A549 (cell line): ENCODE data around the gene EPC2. TPM values are rescaled to one million over a fixed set of nuclear protein-coding genes. Genes with fewer than 3 reads are reported as not detected.
A peak's percentile ranks its signal among the peaks of the same experiment; 100 is the strongest.

ENCODE experiments used
- ATAC-seq, 2 experiments: fragments of 200-7000 bp in 1 of 2; fragments of >200 bp in 1 of 2; cut with Nextera tagmentation in 1 of 2; cut with Tn5 transposase in 1 of 2; 3 replicates each; pipeline versions ENCODE4 v1.8.0 to v1.9.1; 2018 to 2020; ENCODE audit warnings: mild to moderate bottlenecking in 1 of 2, moderate library complexity in 1 of 2
- CTCF ChIA-PET: fragments of 300-600 bp; sonication (Branson Sonifier 250); formaldehyde crosslinking; extraction: SDS; loops from one replicate; lab custom pipeline; 2021; ENCODE audit warnings: antibody characterized with exemption, inconsistent platforms; lab: Yijun Ruan, JAX
- POLR2A ChIA-PET: fragments of 350-600 bp; formaldehyde crosslinking; extraction: SDS; loops from one replicate; lab custom pipeline; 2021; ENCODE audit warnings: antibody characterized with exemption, inconsistent platforms; lab: Yijun Ruan, JAX
- DNase-seq, 2 experiments: peaks; one replicate each; pipeline versions ENCODE4 v3.0.0 to v3.0.0-alpha.2; 2011 to 2016; ENCODE audit warnings: low read depth in 1 of 2, low spot score in 1 of 2
- FAIRE-seq: peaks from 2 replicates; lab custom pipeline; 2011; peaks lifted over from hg19 to GRCh38; lab: Jason Lieb, UNC
- H3K27ac ChIP-seq, 2 experiments: fragments of >200 bp; sonication (Bioruptor Twin); formaldehyde crosslinking; 3 replicates each; pipeline ENCODE4 v1.5.1; 2016 to 2017
- H3K4me1 ChIP-seq: fragments of >200 bp; sonication (Bioruptor Twin); formaldehyde crosslinking; 3 replicates; pipeline ENCODE4 v1.6.1; 2016
- H3K4me2 ChIP-seq: fragments of >200 bp; sonication (Bioruptor Twin); formaldehyde crosslinking; 3 replicates; pipeline ENCODE4 v1.6.1; 2016
- H3K4me3 ChIP-seq: fragments of >200 bp; sonication (Bioruptor Twin); formaldehyde crosslinking; 3 replicates; pipeline ENCODE4 v1.5.1; 2016
- H3K9me3 ChIP-seq: fragments of >200 bp; sonication (Bioruptor Twin); formaldehyde crosslinking; 3 replicates; pipeline ENCODE4 v1.6.1; 2016
- CEBPB ChIP-seq, 2 experiments: fragments of >200 bp in 1 of 2; sonication (Bioruptor Twin) in 1 of 2; formaldehyde crosslinking in 1 of 2; IDR thresholded peaks; 2 replicates each; pipeline ENCODE4 v1.6.1; 2012 to 2016
- EHMT2 ChIP-seq: fragments of 200-600 bp; sonication (generic); IDR thresholded peaks from 2 replicates; pipeline ENCODE4 v1.6.1; 2016; ENCODE audit warnings: antibody characterized with exemption, low read depth, mild to moderate bottlenecking, moderate library complexity
- ELK1 ChIP-seq: fragments of 150-350 bp; IDR thresholded peaks from 2 replicates; pipeline ENCODE4 v1.6.1; 2014; ENCODE audit warnings: low read depth, mild to moderate bottlenecking, low read length
- ESRRA ChIP-seq: fragments of 150-350 bp; IDR thresholded peaks from 2 replicates; pipeline ENCODE4 v1.6.1; 2014; ENCODE audit warnings: mild to moderate bottlenecking, low read length, borderline replicate concordance
- HDAC2 ChIP-seq: fragments of 200-600 bp; sonication (generic); IDR thresholded peaks from 2 replicates; pipeline ENCODE4 v1.6.1; 2016
- HMGXB4 ChIP-seq: fragments of 250-450 bp; sonication (Bioruptor Pico); IDR thresholded peaks from 2 replicates; pipeline ENCODE4 v1.5.0; 2021; ENCODE audit warnings: mild to moderate bottlenecking, moderate library complexity, borderline replicate concordance
- HOXA7 ChIP-seq: fragments of 250-450 bp; sonication (Bioruptor Pico); IDR thresholded peaks from 2 replicates; pipeline ENCODE4 v1.5.0; 2020; ENCODE audit warnings: mild to moderate bottlenecking, moderate library complexity
- JUNB ChIP-seq: fragments of >200 bp; sonication (Bioruptor Twin); formaldehyde crosslinking; IDR thresholded peaks from 2 replicates; pipeline ENCODE4 v1.6.1; 2016
- MAFK ChIP-seq: fragments of 450-650 bp; IDR thresholded peaks from 2 replicates; pipeline ENCODE4 v1.6.1; 2014; ENCODE audit not compliant: partially characterized antibody
- MAX ChIP-seq: IDR thresholded peaks from 2 replicates; pipeline ENCODE4 v1.6.1; 2012
- NR3C1 ChIP-seq: fragments of >200 bp; sonication (Bioruptor Twin); formaldehyde crosslinking; IDR thresholded peaks from 3 replicates; pipeline ENCODE4 v1.6.1; 2017
- RAD21 ChIP-seq, 2 experiments: fragments of >200 bp in 1 of 2; sonication (Bioruptor Twin) in 1 of 2; formaldehyde crosslinking in 1 of 2; IDR thresholded peaks in 1 of 2; conservative IDR thresholded peaks in 1 of 2; 2 replicates in 1 of 2; 3 replicates in 1 of 2; pipeline ENCODE4 v1.6.1; 2012 to 2018; ENCODE audit warnings: inconsistent platforms in 1 of 2
- REST ChIP-seq: fragments of 200-600 bp; sonication (generic); IDR thresholded peaks from 2 replicates; pipeline ENCODE4 v1.6.1; 2016; ENCODE audit warnings: antibody characterized with exemption, mild to moderate bottlenecking, moderate library complexity
- RNF2 ChIP-seq: fragments of 200-600 bp; sonication (generic); IDR thresholded peaks from 2 replicates; pipeline ENCODE4 v1.6.1; 2016; ENCODE audit warnings: low read depth, mild to moderate bottlenecking, antibody characterized with exemption, moderate library complexity, borderline replicate concordance
- ZSCAN20 ChIP-seq: fragments of 250-450 bp; sonication (Bioruptor Pico); IDR thresholded peaks from 2 replicates; pipeline ENCODE4 v1.8.0; 2022; ENCODE audit warnings: mild to moderate bottlenecking, moderate library complexity
- WGBS: methylation state at CpG from one replicate; pipeline ENCODE4 v1.1.6; 2017; ENCODE audit errors: missing lambda C conversion rate; 5-methylcytosine and 5-hydroxymethylcytosine counted together
- polyA plus RNA-seq, 4 experiments: library from polyadenylated mRNA; depleted of rRNA in 3 of 4; stranded (reverse); fragments of >200 nt; fragmentation: RNase III in 1 of 4; extraction: RNeasy Plus Mini Kit Qiagen cat#74134 plus additional on column Dnase treatment in 1 of 4; gene quantifications; 2 replicates in 3 of 4; 3 replicates in 1 of 4; pipeline ENCODE4 v1.2.3, GENCODE V29; 2011 to 2017

Gene EPC2
- polyA plus RNA-seq, 2 of the 4 experiments (the other 2 are of a cell fraction), result 8.8 to 23.0 TPM

- no peak for TF ChIP-seq ELK1
- no peak for TF ChIP-seq HDAC2
Measured at GRCh38 chr2:148721991-148722777, 77.6 kb downstream of the EPC2 start (continued).

GRCh38 chr2:148725564-148725963 is 81.0 kb downstream of the EPC2 start:
- H3K9me3 ChIP-seq, result peaks cover 4% of the 10 kb centered on the region; the same call in 1 of the 3 replicates
- H3K27ac ChIP-seq, result no peak overlapping the region
- ChIA-PET CTCF (no interaction called here), POLR2A (no interaction called here)
- WGBS, result 92% methylated on average over 1 of the region's 1 CpG
- peaks cover 17% of the 10 kb centered on the region for H3K4me1 ChIP-seq
- H3K4me3 ChIP-seq, result no peak overlapping the region
- FAIRE-seq, result no peak
- ATAC-seq, result no peak
- DNase-seq, result no peak
- H3K4me2 ChIP-seq, result no peak overlapping the region
- no peak for TF ChIP-seq JUNB
- TF ChIP-seq ESRRA, result no peak
- no peak for TF ChIP-seq CEBPB (IDR thresholded peaks at IDR 0.05)
- TF ChIP-seq MAX, result no peak
- TF ChIP-seq RNF2, result no peak
- no peak for TF ChIP-seq HOXA7
- no peak for TF ChIP-seq MAFK
- TF ChIP-seq HMGXB4 (CRISPR knock-in tag), result no peak
- no peak for TF ChIP-seq ZSCAN20 (CRISPR knock-in tag)
- TF ChIP-seq, all 56 proteins: peak for 0

GRCh38 chr2:148726228-148726627 is 81.7 kb downstream of the EPC2 start:
- H3K4me3 ChIP-seq, result no peak overlapping the region
- no peak for TF ChIP-seq NR3C1
- TF ChIP-seq EHMT2, result no peak
- TF ChIP-seq, all 56 proteins: peak for 0
- Histone ChIP-seq H3K27ac (no peak overlapping the region), H3K4me1 (peaks cover 12% of the 10 kb centered on the region), H3K4me2 (no peak overlapping the region), H3K9me3 (peaks cover 4% of the 10 kb centered on the region; the same call in 1 of the 3 replicates)
- ATAC-seq, result no peak
- no peak for DNase-seq
- ChIA-PET POLR2A (no interaction called here), CTCF (no interaction called here)
- WGBS, result 95% methylated on average over 3 of the region's 3 CpGs
- no peak for FAIRE-seq

GRCh38 chr2:148730085-148730484 is 85.5 kb downstream of the EPC2 start:
- CTCF ChIA-PET, result no interaction called here
- no peak for FAIRE-seq
- DNase-seq, result no peak
- Histone ChIP-seq H3K27ac (no peak overlapping the region), H3K4me1 (no peaks in the 10 kb centered on the region), H3K9me3 (peaks cover 4% of the 10 kb centered on the region; the same call in 1 of the 3 replicates), H3K4me3 (no peak overlapping the region), H3K4me2 (no peak overlapping the region)
- no peak for TF ChIP-seq RAD21 (conservative IDR thresholded peaks at IDR 0.05 in 1 of 2, IDR thresholded peaks at IDR 0.05 in 1 of 2)
- 0 out of 2 replicates have a peak, but pooled peaks have one; percentile 51 for TF ChIP-seq EHMT2
- peak; percentile 77 for TF ChIP-seq REST
- POLR2A ChIA-PET, result no interaction called here
- no peak for ATAC-seq
